ENCODE measurements around the gene PDZRN3. TPM values are rescaled to one million over a fixed set of nuclear protein-coding genes. Genes with fewer than 3 reads are reported as not detected.

PDZRN3 gene
- total and polyA plus RNA-seq, 7 experiments from 2014 or later = not detected

- Mint-ChIP-seq H3K4me3 (no peak overlapping the region), H3K4me1 (no peaks in the 10 kb centered on the region), H3K27me3 (peaks cover 0 to 14% (median 4%) of the 10 kb centered on the region in 5 donors), H3K27ac (no peak overlapping the region), H3K9me3 (peaks cover 0 to 8% (median 0%) of the 10 kb centered on the region in 11 donors), H3K36me3 (no peaks in the 10 kb centered on the region)
- ChIA-PET CTCF (no interaction called here), POLR2A (no interaction called here)
- H3K36me3 ChIP-seq (ENCODE audit: control insufficient read depth in 2 of 3, insufficient read depth in 3 of 3, low read length in 3 of 3) = no peaks in the 10 kb centered on the region
- intact Hi-C loops (cut with micrococcal nuclease) = no loop called here
- DNase-seq = no peak
- no peaks in the 10 kb centered on the region for H3K4me1 ChIP-seq (ENCODE audit: control insufficient read depth in 2 of 2, insufficient read depth in 2 of 2, low read length in 2 of 2)
- no peak for ATAC-seq
- no peaks in the 10 kb centered on the region for H3K9me3 ChIP-seq (ENCODE audit: control insufficient read depth in 2 of 3, low read length in 3 of 3)
- H3K4me3 ChIP-seq (ENCODE audit: low read length) = no peak overlapping the region
- H3K27ac ChIP-seq (ENCODE audit: low read depth, low read length) = no peak overlapping the region
- H3K27me3 ChIP-seq (ENCODE audit: control insufficient read depth in 2 of 2, insufficient read depth in 2 of 2, low read length in 2 of 2) = no peaks in the 10 kb centered on the region
Observed at GRCh38 chr3:73448761-73449301, 175.9 kb downstream of the PDZRN3 start.

- Histone ChIP-seq H3K27ac (ENCODE audit: low read depth, low read length) (no peak overlapping the region), H3K4me3 (ENCODE audit: low read length) (no peak overlapping the region), H3K27me3 (ENCODE audit: control insufficient read depth in 2 of 2, insufficient read depth in 2 of 2, low read length in 2 of 2) (no peaks in the 10 kb centered on the region), H3K9me3 (ENCODE audit: control insufficient read depth in 2 of 3, low read length in 3 of 3) (no peaks in the 10 kb centered on the region), H3K4me1 (ENCODE audit: control insufficient read depth in 2 of 2, insufficient read depth in 2 of 2, low read length in 2 of 2) (no peaks in the 10 kb centered on the region), H3K36me3 (ENCODE audit: control insufficient read depth in 2 of 3, insufficient read depth in 3 of 3, low read length in 3 of 3) (no peaks in the 10 kb centered on the region)
- Mint-ChIP-seq H3K4me3 (no peak overlapping the region), H3K27ac (no peak overlapping the region), H3K27me3 (peaks cover 0 to 14% (median 5%) of the 10 kb centered on the region in 5 donors), H3K9me3 (peaks cover 0 to 8% (median 0%) of the 10 kb centered on the region in 11 donors), H3K4me1 (no peaks in the 10 kb centered on the region), H3K36me3 (no peaks in the 10 kb centered on the region)
- ChIA-PET POLR2A (no interaction called here), CTCF (no interaction called here)
- no peak for ATAC-seq
- intact Hi-C loops (cut with micrococcal nuclease) = no loop called here
- no peak for DNase-seq
Observed at GRCh38 chr3:73448041-73448440, 176.7 kb downstream of the PDZRN3 start.

- Mint-ChIP-seq H3K36me3 (no peaks in the 10 kb centered on the region), H3K9me3 (peaks cover 0 to 3% (median 0%) of the 10 kb centered on the region in 11 donors), H3K4me3 (no peak overlapping the region), H3K4me1 (no peaks in the 10 kb centered on the region), H3K27me3 (peaks cover 0 to 14% (median 6%) of the 10 kb centered on the region in 5 donors), H3K27ac (no peak overlapping the region)
- no peaks in the 10 kb centered on the region for H3K36me3 ChIP-seq (ENCODE audit: control insufficient read depth in 2 of 3, insufficient read depth in 3 of 3, low read length in 3 of 3)
- POLR2A ChIA-PET = no interaction called here
- no peaks in the 10 kb centered on the region for H3K9me3 ChIP-seq (ENCODE audit: control insufficient read depth in 2 of 3, low read length in 3 of 3)
- H3K4me1 ChIP-seq (ENCODE audit: control insufficient read depth in 2 of 2, insufficient read depth in 2 of 2, low read length in 2 of 2) = no peaks in the 10 kb centered on the region
- H3K4me3 ChIP-seq (ENCODE audit: low read length) = no peak overlapping the region
- intact Hi-C loops (cut with micrococcal nuclease) = no loop called here
- ATAC-seq = no peak
- no peak overlapping the region for H3K27ac ChIP-seq (ENCODE audit: low read depth, low read length)
- DNase-seq = no peak
- H3K27me3 ChIP-seq (ENCODE audit: control insufficient read depth in 2 of 2, insufficient read depth in 2 of 2, low read length in 2 of 2) = no peaks in the 10 kb centered on the region
- CTCF ChIA-PET = no interaction called here
Observed at GRCh38 chr3:73447111-73447510, 177.6 kb downstream of the PDZRN3 start.

GRCh38 chr3:73446467-73447110 is 178.2 kb downstream of the PDZRN3 start:
- Histone ChIP-seq H3K36me3 (ENCODE audit: control insufficient read depth in 2 of 3, insufficient read depth in 3 of 3, low read length in 3 of 3) (no peaks in the 10 kb centered on the region), H3K27ac (ENCODE audit: low read depth, low read length) (no peak overlapping the region), H3K9me3 (ENCODE audit: control insufficient read depth in 2 of 3, low read length in 3 of 3) (no peaks in the 10 kb centered on the region), H3K27me3 (ENCODE audit: control insufficient read depth in 2 of 2, insufficient read depth in 2 of 2, low read length in 2 of 2) (no peaks in the 10 kb centered on the region), H3K4me3 (ENCODE audit: low read length) (no peak overlapping the region), H3K4me1 (ENCODE audit: control insufficient read depth in 2 of 2, insufficient read depth in 2 of 2, low read length in 2 of 2) (no peaks in the 10 kb centered on the region)
- CTCF ChIA-PET = no interaction called here
- intact Hi-C loops (cut with micrococcal nuclease) = no loop called here
- no peaks in the 10 kb centered on the region for H3K36me3 Mint-ChIP-seq
- H3K27me3 Mint-ChIP-seq = peaks cover 0 to 14% (median 6%) of the 10 kb centered on the region in 5 donors
- DNase-seq (no peak), ATAC-seq (no peak)
- no peaks in the 10 kb centered on the region for H3K4me1 Mint-ChIP-seq
- H3K4me3 Mint-ChIP-seq = no peak overlapping the region
- peaks cover 0 to 3% (median 0%) of the 10 kb centered on the region in 11 donors for H3K9me3 Mint-ChIP-seq
- H3K27ac Mint-ChIP-seq = no peak overlapping the region
- POLR2A ChIA-PET = no interaction called here

- no peak for DNase-seq
- no peaks in the 10 kb centered on the region for H3K4me1 Mint-ChIP-seq
- Histone ChIP-seq H3K4me1 (ENCODE audit: control insufficient read depth in 2 of 2, insufficient read depth in 2 of 2, low read length in 2 of 2) (no peaks in the 10 kb centered on the region), H3K27ac (ENCODE audit: low read depth, low read length) (no peak overlapping the region), H3K9me3 (ENCODE audit: control insufficient read depth in 2 of 3, low read length in 3 of 3) (no peaks in the 10 kb centered on the region), H3K36me3 (ENCODE audit: control insufficient read depth in 2 of 3, insufficient read depth in 3 of 3, low read length in 3 of 3) (no peaks in the 10 kb centered on the region), H3K27me3 (ENCODE audit: control insufficient read depth in 2 of 2, insufficient read depth in 2 of 2, low read length in 2 of 2) (no peaks in the 10 kb centered on the region), H3K4me3 (ENCODE audit: low read length) (no peak overlapping the region)
- no peak overlapping the region for H3K27ac Mint-ChIP-seq
- no peaks in the 10 kb centered on the region for H3K36me3 Mint-ChIP-seq
- intact Hi-C loops (cut with micrococcal nuclease) = no loop called here
- H3K27me3 Mint-ChIP-seq = peaks cover 0 to 8% (median 5%) of the 10 kb centered on the region in 5 donors
- POLR2A ChIA-PET = no interaction called here
- H3K4me3 Mint-ChIP-seq = no peak overlapping the region
- peaks cover 0 to 3% (median 0%) of the 10 kb centered on the region in 11 donors for H3K9me3 Mint-ChIP-seq
- CTCF ChIA-PET = no interaction called here
- ATAC-seq = no peak
Observed at GRCh38 chr3:73442886-73443285, 181.9 kb downstream of the PDZRN3 start.

- POLR2A ChIA-PET = no interaction called here
- H3K36me3 ChIP-seq (ENCODE audit: control insufficient read depth in 2 of 3, insufficient read depth in 3 of 3, low read length in 3 of 3) = no peaks in the 10 kb centered on the region
- ATAC-seq (no peak), DNase-seq (no peak)
- Mint-ChIP-seq H3K4me3 (no peak overlapping the region), H3K27ac (no peak overlapping the region), H3K4me1 (no peaks in the 10 kb centered on the region), H3K36me3 (no peaks in the 10 kb centered on the region), H3K9me3 (peaks cover 0 to 3% (median 0%) of the 10 kb centered on the region in 11 donors), H3K27me3 (peaks cover 0 to 8% (median 5%) of the 10 kb centered on the region in 5 donors)
- CTCF ChIA-PET = no interaction called here
- no peaks in the 10 kb centered on the region for H3K9me3 ChIP-seq (ENCODE audit: control insufficient read depth in 2 of 3, low read length in 3 of 3)
- no peak overlapping the region for H3K4me3 ChIP-seq (ENCODE audit: low read length)
- no peak overlapping the region for H3K27ac ChIP-seq (ENCODE audit: low read depth, low read length)
- H3K27me3 ChIP-seq (ENCODE audit: control insufficient read depth in 2 of 2, insufficient read depth in 2 of 2, low read length in 2 of 2) = no peaks in the 10 kb centered on the region
- no peaks in the 10 kb centered on the region for H3K4me1 ChIP-seq (ENCODE audit: control insufficient read depth in 2 of 2, insufficient read depth in 2 of 2, low read length in 2 of 2)
- intact Hi-C loops (cut with micrococcal nuclease) = no loop called here
Observed at GRCh38 chr3:73442152-73442551, 182.6 kb downstream of the PDZRN3 start.

- Mint-ChIP-seq H3K4me1 (no peaks in the 10 kb centered on the region), H3K4me3 (no peak overlapping the region), H3K27me3 (peaks cover 0 to 16% (median 9%) of the 10 kb centered on the region in 5 donors), H3K27ac (no peak overlapping the region), H3K9me3 (peaks cover 0 to 2% (median 0%) of the 10 kb centered on the region in 11 donors), H3K36me3 (no peaks in the 10 kb centered on the region)
- intact Hi-C loops (cut with micrococcal nuclease) = no loop called here
- Histone ChIP-seq H3K4me3 (ENCODE audit: low read length) (no peak overlapping the region), H3K9me3 (ENCODE audit: control insufficient read depth in 2 of 3, low read length in 3 of 3) (no peaks in the 10 kb centered on the region), H3K4me1 (ENCODE audit: control insufficient read depth in 2 of 2, insufficient read depth in 2 of 2, low read length in 2 of 2) (no peaks in the 10 kb centered on the region), H3K27ac (ENCODE audit: low read depth, low read length) (no peak overlapping the region), H3K36me3 (ENCODE audit: control insufficient read depth in 2 of 3, insufficient read depth in 3 of 3, low read length in 3 of 3) (no peaks in the 10 kb centered on the region), H3K27me3 (ENCODE audit: control insufficient read depth in 2 of 2, insufficient read depth in 2 of 2, low read length in 2 of 2) (no peaks in the 10 kb centered on the region)
- CTCF ChIA-PET = no interaction called here
- POLR2A ChIA-PET = no interaction called here
- DNase-seq = no peak
- no peak for ATAC-seq
Observed at GRCh38 chr3:73437828-73438227, 186.9 kb downstream of the PDZRN3 start.

Measured in naive thymus-derived CD4-positive, alpha-beta T cell (primary cell).